HepG2 (cell line): ENCODE results near the gene GTF2F1. TPM values are rescaled to one million over a fixed set of nuclear protein-coding genes. Genes with fewer than 3 reads are reported as not detected.

Experiments
- GPBP1L1 ChIP-seq: sonication (generic); formaldehyde crosslinking; IDR thresholded peaks from 2 replicates; pipeline ENCODE4 v1.5.0; 2020; ENCODE audit warnings: mild to moderate bottlenecking, missing genetic modification reagents
- LCORL ChIP-seq, 2 experiments: fragments of 450-650 bp in 1 of 2; sonication (generic) in 1 of 2; formaldehyde crosslinking in 1 of 2; IDR thresholded peaks; 2 replicates each; pipeline versions ENCODE4 v1.5.0 to v1.6.1; 2017 to 2020; ENCODE audit warnings: antibody characterized with exemption in 1 of 2, missing genetic modification reagents in 1 of 2
- MTF2 ChIP-seq: sonication (generic); formaldehyde crosslinking; IDR thresholded peaks from 2 replicates; pipeline ENCODE4 v1.5.0; 2020; ENCODE audit warnings: missing genetic modification reagents, borderline replicate concordance
- PITX1 ChIP-seq: sonication (generic); formaldehyde crosslinking; IDR thresholded peaks from 2 replicates; pipeline ENCODE4 v1.5.1; 2020; ENCODE audit warnings: mild to moderate bottlenecking, missing genetic modification reagents
- PRDM4 ChIP-seq: sonication (generic); formaldehyde crosslinking; IDR thresholded peaks from 2 replicates; pipeline ENCODE4 v1.9.0; 2021; ENCODE audit warnings: missing genetic modification reagents, borderline replicate concordance
- REPIN1 ChIP-seq: sonication (generic); formaldehyde crosslinking; IDR thresholded peaks from 2 replicates; pipeline ENCODE4 v1.8.0; 2022; ENCODE audit warnings: missing genetic modification reagents, low read depth, mild to moderate bottlenecking, borderline replicate concordance
- REXO4 ChIP-seq: sonication (generic); formaldehyde crosslinking; IDR thresholded peaks from 2 replicates; pipeline ENCODE4 v1.8.0; 2022; ENCODE audit warnings: missing genetic modification reagents, mild to moderate bottlenecking, borderline replicate concordance
- RXRA ChIP-seq: sonication (generic); formaldehyde crosslinking; IDR thresholded peaks from 2 replicates; pipeline ENCODE4 v1.5.1; 2020; ENCODE audit warnings: missing genetic modification reagents
- SP2 ChIP-seq: sonication (generic); formaldehyde crosslinking; IDR thresholded peaks from 2 replicates; pipeline ENCODE4 v1.5.1; 2020; ENCODE audit warnings: mild to moderate bottlenecking, missing genetic modification reagents
- THAP9 ChIP-seq: sonication (generic); formaldehyde crosslinking; IDR thresholded peaks from 2 replicates; pipeline ENCODE4; 2020; ENCODE audit warnings: missing genetic modification reagents, mild to moderate bottlenecking, borderline replicate concordance
- ZNF501 ChIP-seq: sonication (generic); formaldehyde crosslinking; IDR thresholded peaks from 2 replicates; pipeline ENCODE4 v1.5.1; 2020; ENCODE audit warnings: mild to moderate bottlenecking, moderate library complexity, missing genetic modification reagents
- ZNF563 ChIP-seq: sonication (generic); formaldehyde crosslinking; IDR thresholded peaks from 2 replicates; pipeline ENCODE4 v1.8.0; 2022; ENCODE audit warnings: mild to moderate bottlenecking, moderate library complexity, missing genetic modification reagents
- ZNF775 ChIP-seq: sonication (generic); formaldehyde crosslinking; IDR thresholded peaks from 2 replicates; pipeline ENCODE4 v1.4.0; 2020; ENCODE audit warnings: missing genetic modification reagents, mild to moderate bottlenecking, moderate library complexity, borderline replicate concordance
- ZNF784 ChIP-seq: sonication (generic); formaldehyde crosslinking; IDR thresholded peaks from 2 replicates; pipeline ENCODE4 v1.5.1; 2020; ENCODE audit warnings: missing genetic modification reagents, mild to moderate bottlenecking, borderline replicate concordance
- polyA plus RNA-seq, 8 experiments: library from polyadenylated mRNA; depleted of rRNA in 3 of 8; stranded (reverse) in 7 of 8; unstranded in 1 of 8; fragments of >200 nt; fragmentation: Illumina TruSeq in 4 of 8; extraction: Trizol in 4 of 8; gene quantifications; 2 replicates each; pipeline versions ENCODE4 v1.2.1 to v1.2.3, GENCODE V29; 2011 to 2016; ENCODE audit warnings: low read depth in 4 of 8, missing spikeins in 1 of 8, mixed read lengths in 1 of 8; ENCODE audit not compliant: insufficient read depth in 1 of 8
- total RNA-seq, 5 experiments: library from RNA; depleted of rRNA; stranded (reverse); fragments of >200 nt; fragmentation: Illumina TruSeq; extraction: Trizol; gene quantifications; 2 replicates each; pipeline ENCODE4 v1.2.3, GENCODE V29; 2016; ENCODE audit warnings: low read depth in 1 of 5
- TF ChIP-seq, protein P1 (sequence below): sonication (generic); formaldehyde crosslinking; IDR thresholded peaks from 2 replicates; pipeline ENCODE4 v1.4.0; 2020; ENCODE audit warnings: missing genetic modification reagents

The GTF2F1 gene
- total and polyA plus RNA-seq, 2 of the 13 experiments (the other 11 are each of a cell fraction or from before 2014, with no cell fraction given): 27.8 to 34.1 TPM

DNA sequence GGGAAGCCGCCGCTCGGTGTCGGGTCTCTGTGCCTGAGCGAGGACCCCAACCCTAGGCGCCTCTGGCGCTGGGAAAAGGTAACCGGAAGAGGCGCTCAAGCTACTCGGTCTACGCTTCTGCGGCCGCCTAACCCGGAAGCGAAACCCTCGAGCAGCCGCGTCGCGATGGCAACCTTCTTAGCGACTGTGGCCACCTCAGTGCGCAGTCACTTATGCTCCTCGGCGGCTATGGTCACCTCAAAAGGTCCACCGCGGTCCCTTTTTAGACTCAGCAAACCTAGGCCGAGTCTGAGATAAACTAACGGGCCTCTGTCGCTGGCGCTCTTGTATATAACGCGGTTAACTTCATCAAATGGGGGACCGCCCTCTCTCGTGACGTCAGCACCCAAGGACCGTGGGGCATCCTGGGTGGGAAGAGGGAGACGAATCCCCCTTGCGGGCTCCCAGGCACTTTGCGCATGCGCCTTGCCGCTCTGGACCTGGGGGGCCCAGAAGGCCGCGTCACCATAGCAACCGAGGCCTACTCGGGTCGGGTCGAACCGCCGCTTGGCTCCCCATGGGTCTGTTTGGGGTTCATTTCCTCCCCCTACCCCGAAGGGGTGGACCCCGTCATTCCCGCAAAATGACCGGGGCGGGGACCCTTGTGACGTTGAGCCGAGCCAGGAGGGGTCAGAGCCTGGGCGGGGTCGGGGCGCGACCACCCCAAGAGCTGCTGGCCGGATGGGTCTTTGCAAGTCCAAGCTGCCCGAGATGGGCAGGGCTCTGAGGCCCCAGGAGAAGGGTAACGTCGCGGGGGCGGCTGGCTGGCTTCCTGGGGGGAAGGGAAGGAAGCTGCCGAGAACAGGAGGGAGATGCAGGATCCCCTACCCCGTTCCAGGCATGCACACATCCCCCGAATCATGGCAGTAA, at the start of gene GTF2F1 (continued):
- peak; percentile 68; the same call in 1 of the 2 replicates for TF ChIP-seq THAP9 (CRISPR knock-in tag)
- TF ChIP-seq ZNF775 (CRISPR knock-in tag): no peak
- peak; percentile 80 for TF ChIP-seq ZNF501 (CRISPR knock-in tag)
- TF ChIP-seq PITX1 (CRISPR knock-in tag): no peak; the same call in 1 of the 2 replicates
- TF ChIP-seq LCORL (IDR thresholded peaks at IDR 0.05): no peak
- peak; percentile 37; the same call in 1 of the 2 replicates for TF ChIP-seq LCORL (CRISPR knock-in tag; IDR thresholded peaks at IDR 0.05)
- no peak for TF ChIP-seq GPBP1L1 (CRISPR knock-in tag)
- TF ChIP-seq, protein P1, sequence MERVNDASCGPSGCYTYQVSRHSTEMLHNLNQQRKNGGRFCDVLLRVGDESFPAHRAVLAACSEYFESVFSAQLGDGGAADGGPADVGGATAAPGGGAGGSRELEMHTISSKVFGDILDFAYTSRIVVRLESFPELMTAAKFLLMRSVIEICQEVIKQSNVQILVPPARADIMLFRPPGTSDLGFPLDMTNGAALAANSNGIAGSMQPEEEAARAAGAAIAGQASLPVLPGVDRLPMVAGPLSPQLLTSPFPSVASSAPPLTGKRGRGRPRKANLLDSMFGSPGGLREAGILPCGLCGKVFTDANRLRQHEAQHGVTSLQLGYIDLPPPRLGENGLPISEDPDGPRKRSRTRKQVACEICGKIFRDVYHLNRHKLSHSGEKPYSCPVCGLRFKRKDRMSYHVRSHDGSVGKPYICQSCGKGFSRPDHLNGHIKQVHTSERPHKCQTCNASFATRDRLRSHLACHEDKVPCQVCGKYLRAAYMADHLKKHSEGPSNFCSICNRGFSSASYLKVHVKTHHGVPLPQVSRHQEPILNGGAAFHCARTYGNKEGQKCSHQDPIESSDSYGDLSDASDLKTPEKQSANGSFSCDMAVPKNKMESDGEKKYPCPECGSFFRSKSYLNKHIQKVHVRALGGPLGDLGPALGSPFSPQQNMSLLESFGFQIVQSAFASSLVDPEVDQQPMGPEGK: peak; percentile 94
- TF ChIP-seq SP2 (CRISPR knock-in tag): peak; percentile 67
- TF ChIP-seq PRDM4: no peak
- TF ChIP-seq ZNF784: no peak
- TF ChIP-seq ZNF563 (CRISPR knock-in tag): peak; percentile 55; the same call in 1 of the 2 replicates
- peak; percentile 77; the same call in 1 of the 2 replicates for TF ChIP-seq MTF2 (CRISPR knock-in tag)
- TF ChIP-seq REPIN1 (CRISPR knock-in tag): 0 out of 2 replicates have a peak, but pooled peaks have one; percentile 3
- TF ChIP-seq REXO4: no peak
- TF ChIP-seq RXRA (CRISPR knock-in tag): peak; percentile 59
